HepG2 (cell line): Measurements from ENCODE around the gene CPED1. TPM values are rescaled to one million over a fixed set of nuclear protein-coding genes. Genes with fewer than 3 reads are reported as not detected.

Experiments
- ATAC-seq: fragments of 200-7000 bp; cut with Tn5 transposase; 3 replicates; pipeline ENCODE4 v1.9.1; 2020; ENCODE audit warnings: mild to moderate bottlenecking, moderate library complexity
- BruUV-seq: library from RNA; stranded (reverse); fragments of 400-500 nt; replicated peaks from 2 replicates; lab custom pipeline; 2021; lab: Mats Ljungman, UMichigan
- CTCF ChIA-PET: fragments of 300-600 bp; formaldehyde crosslinking; extraction: SDS; loops from one replicate; lab custom pipeline; 2021; ENCODE audit warnings: low total read pairs, inconsistent platforms, low intra/inter-chr PET ratio; lab: Yijun Ruan, JAX
- POLR2A ChIA-PET: fragments of 350-600 bp; sonication (Branson Sonifier 250); formaldehyde crosslinking; loops from one replicate; lab custom pipeline; 2020; ENCODE audit warnings: antibody characterized with exemption, inconsistent platforms; lab: Yijun Ruan, JAX
- DNase-seq: peaks from one replicate; pipeline ENCODE4 v3.0.0-alpha.2; 2015; ENCODE audit warnings: low spot score
- FAIRE-seq: peaks from 3 replicates; lab custom pipeline; 2011; peaks lifted over from hg19 to GRCh38; lab: Jason Lieb, UNC
- H2AFZ ChIP-seq: one replicate; pipeline ENCODE4 v1.6.1; 2011; ENCODE audit warnings: low read length, inconsistent platforms
- H3K27ac ChIP-seq: fragments of 300-600 bp; 3 replicates; pipeline ENCODE4 v1.8.0; 2011; ENCODE audit warnings: mixed run types, mild to moderate bottlenecking, mixed read lengths, low read length, inconsistent platforms; ENCODE audit not compliant: insufficient read depth; ENCODE audit errors: extremely low read length
- H3K27me3 ChIP-seq, 2 experiments: fragments of 200-600 bp in 1 of 2; 2 replicates in 1 of 2; 3 replicates in 1 of 2; pipeline versions ENCODE4 v1.6.0 to v1.8.0; 2011; ENCODE audit warnings: low read length in 2 of 2, mild to moderate bottlenecking in 2 of 2, moderate library complexity in 2 of 2, inconsistent platforms in 1 of 2; ENCODE audit not compliant: insufficient read depth in 2 of 2, control insufficient read depth in 1 of 2
- H3K36me3 ChIP-seq, 2 experiments: fragments of 200-600 bp in 1 of 2; replicated peaks in 1 of 2; 2 replicates in 1 of 2; 3 replicates in 1 of 2; pipeline versions ENCODE4 v1.5.1 to v1.8.0; 2011; ENCODE audit warnings: low read length in 2 of 2, inconsistent platforms in 1 of 2; ENCODE audit not compliant: insufficient read depth in 2 of 2, control insufficient read depth in 1 of 2
- H3K4me1 ChIP-seq: 2 replicates; pipeline ENCODE4 v1.5.1; 2012; ENCODE audit warnings: low read length, inconsistent platforms; ENCODE audit not compliant: insufficient read depth
- H3K4me2 ChIP-seq: 2 replicates; pipeline ENCODE4 v1.6.0; 2011; ENCODE audit warnings: low read depth, low read length, inconsistent platforms
- H3K4me3 ChIP-seq, 3 experiments: fragments of 200-600 bp in 1 of 3; sonication (generic), shearing (Covaris generic) in 1 of 3; replicated peaks in 1 of 3; 2 replicates each; pipeline ENCODE4 v1.5.1; 2011 to 2016; ENCODE audit warnings: low read length in 3 of 3, inconsistent platforms in 2 of 3, low read depth in 2 of 3, mild to moderate bottlenecking in 2 of 3, control low read depth in 1 of 3, mixed read lengths in 1 of 3; ENCODE audit not compliant: insufficient read depth in 1 of 3
- H3K79me2 ChIP-seq: one replicate; pipeline ENCODE4 v1.6.1; 2011; ENCODE audit warnings: low read length, inconsistent platforms; ENCODE audit not compliant: insufficient read depth
- H3K9ac ChIP-seq: 2 replicates; pipeline ENCODE4 v1.6.0; 2011; ENCODE audit warnings: mild to moderate bottlenecking, low read depth, low read length, inconsistent platforms; ENCODE audit not compliant: insufficient read depth
- H3K9me3 ChIP-seq: 2 replicates; pipeline ENCODE4 v1.5.1; 2012; ENCODE audit warnings: mild to moderate bottlenecking, low read length
- H4K20me1 ChIP-seq: 2 replicates; pipeline ENCODE4 v1.6.0; 2011; ENCODE audit warnings: inconsistent platforms, mild to moderate bottlenecking, low read length, moderate library complexity; ENCODE audit not compliant: insufficient read depth
- FIP1L1 ChIP-seq: fragments of 200-400 bp; formaldehyde crosslinking; IDR thresholded peaks from 2 replicates; pipeline ENCODE4 v1.6.1; 2018; ENCODE audit warnings: low read depth, mild to moderate bottlenecking, low read length, moderate library complexity, borderline replicate concordance; ENCODE audit not compliant: insufficient read depth
- GTF2F1 ChIP-seq: fragments of 150-350 bp; IDR thresholded peaks from 2 replicates; pipeline ENCODE4 v1.6.1; 2014; ENCODE audit warnings: low read length
- U2AF1 ChIP-seq: fragments of 200-400 bp; formaldehyde crosslinking; optimal IDR thresholded peaks from 2 replicates; pipeline ENCODE3; 2017; ENCODE audit warnings: mild to moderate bottlenecking, low read depth, low read length
- ZNF256 ChIP-seq: sonication (generic); formaldehyde crosslinking; conservative IDR thresholded peaks from 2 replicates; pipeline ENCODE4 v1.4.0; 2020; ENCODE audit warnings: missing genetic modification reagents
- ZNF879 ChIP-seq: sonication (generic); formaldehyde crosslinking; IDR thresholded peaks from 2 replicates; pipeline ENCODE4 v1.8.1; 2023; ENCODE audit warnings: missing genetic modification reagents
- in situ Hi-C: cut with HindIII; loops from 2 replicates; pipeline ENCODE4 v1.10.0; 2017; ENCODE audit warnings: low pct_unique_long_range_greater_than_20kb; ENCODE audit not compliant: extremely low pct_ligation_motif_present
- intact Hi-C: fragments of 100-400 bp; cut with micrococcal nuclease; formaldehyde crosslinking; loops from one replicate; pipeline ENCODE4 v1.10.0; 2022; ENCODE audit not compliant: unreplicated experiment
- polyA plus RNA-seq, 8 experiments: library from polyadenylated mRNA; depleted of rRNA in 3 of 8; stranded (reverse) in 7 of 8; unstranded in 1 of 8; fragments of >200 nt; fragmentation: Illumina TruSeq in 4 of 8; extraction: Trizol in 4 of 8; gene quantifications; 2 replicates each; pipeline versions ENCODE4 v1.2.1 to v1.2.3, GENCODE V29; 2011 to 2016; ENCODE audit warnings: low read depth in 4 of 8, missing spikeins in 1 of 8, mixed read lengths in 1 of 8; ENCODE audit not compliant: insufficient read depth in 1 of 8
- total RNA-seq, 5 experiments: library from RNA; depleted of rRNA; stranded (reverse); fragments of >200 nt; fragmentation: Illumina TruSeq; extraction: Trizol; gene quantifications; 2 replicates each; pipeline ENCODE4 v1.2.3, GENCODE V29; 2016; ENCODE audit warnings: low read depth in 1 of 5
- TF ChIP-seq, protein P1 (sequence below): sonication (generic); formaldehyde crosslinking; IDR thresholded peaks from 2 replicates; pipeline ENCODE4 v1.5.0; 2020; ENCODE audit warnings: missing genetic modification reagents
- TF ChIP-seq, protein P2 (sequence below): sonication (generic); formaldehyde crosslinking; IDR thresholded peaks from 2 replicates; pipeline ENCODE4 v1.5.1; 2020; ENCODE audit warnings: missing genetic modification reagents, mild to moderate bottlenecking, borderline replicate concordance
- TF ChIP-seq, protein P3 (sequence below): sonication (generic); formaldehyde crosslinking; IDR thresholded peaks from 2 replicates; pipeline ENCODE4 v1.4.0; 2020; ENCODE audit warnings: missing genetic modification reagents, borderline replicate concordance
- TF ChIP-seq, protein P4 (sequence below): sonication (generic); formaldehyde crosslinking; IDR thresholded peaks from 2 replicates; pipeline ENCODE4 v1.4.0; 2020; ENCODE audit warnings: mild to moderate bottlenecking, missing genetic modification reagents

Gene CPED1
- total and polyA plus RNA-seq, 2 of the 13 experiments (the other 11 are each of a cell fraction or from before 2014, with no cell fraction given), result 11.5 to 27.0 TPM

DNA sequence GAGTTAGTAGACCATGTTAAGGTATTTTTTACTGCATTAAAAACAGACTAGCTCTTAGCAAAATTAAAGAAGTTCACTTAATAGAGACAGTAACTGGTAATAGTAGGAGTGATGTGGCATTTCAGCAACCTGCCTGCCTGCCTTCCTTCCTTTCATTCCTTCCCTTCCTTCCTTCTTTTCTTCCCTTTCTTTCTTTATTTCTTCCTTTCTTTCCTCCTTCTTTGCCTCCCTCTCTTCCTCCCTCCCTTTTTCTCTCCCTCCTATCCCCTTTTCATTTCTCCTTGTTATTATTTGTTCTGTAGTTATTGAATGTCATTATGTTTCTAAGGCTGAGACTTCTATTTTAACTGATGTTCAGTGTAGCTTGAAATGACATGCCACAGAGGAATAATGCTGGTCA, 193.8 kb downstream of the CPED1 start:
- H3K36me3 ChIP-seq, result no peaks in the 10 kb centered on the region
- CTCF ChIA-PET, result no interaction called here
- no peaks in the 10 kb centered on the region for H3K4me1 ChIP-seq
- no peak overlapping the region for H3K4me2 ChIP-seq
- BruUV-seq, result no TSS peak
- H3K27ac ChIP-seq, result no peak overlapping the region
- no peak overlapping the region for H2AFZ ChIP-seq
- no peaks in the 10 kb centered on the region for H4K20me1 ChIP-seq
- intact Hi-C loops, result no loop called here
- no peaks in the 10 kb centered on the region for H3K79me2 ChIP-seq
- no peak for DNase-seq
- POLR2A ChIA-PET, result no interaction called here
- FAIRE-seq, result no peak
- no peak overlapping the region for H3K9ac ChIP-seq
- H3K27me3 ChIP-seq, result no peaks in the 10 kb centered on the region
- no peaks in the 10 kb centered on the region for H3K9me3 ChIP-seq
- in situ Hi-C loops, result no loop called here
- ATAC-seq, result no peak
- no peak overlapping the region for H3K4me3 ChIP-seq
- TF ChIP-seq, protein P1, sequence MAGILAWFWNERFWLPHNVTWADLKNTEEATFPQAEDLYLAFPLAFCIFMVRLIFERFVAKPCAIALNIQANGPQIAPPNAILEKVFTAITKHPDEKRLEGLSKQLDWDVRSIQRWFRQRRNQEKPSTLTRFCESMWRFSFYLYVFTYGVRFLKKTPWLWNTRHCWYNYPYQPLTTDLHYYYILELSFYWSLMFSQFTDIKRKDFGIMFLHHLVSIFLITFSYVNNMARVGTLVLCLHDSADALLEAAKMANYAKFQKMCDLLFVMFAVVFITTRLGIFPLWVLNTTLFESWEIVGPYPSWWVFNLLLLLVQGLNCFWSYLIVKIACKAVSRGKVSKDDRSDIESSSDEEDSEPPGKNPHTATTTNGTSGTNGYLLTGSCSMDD (CRISPR knock-in tag), result no peak
- TF ChIP-seq, protein P2, sequence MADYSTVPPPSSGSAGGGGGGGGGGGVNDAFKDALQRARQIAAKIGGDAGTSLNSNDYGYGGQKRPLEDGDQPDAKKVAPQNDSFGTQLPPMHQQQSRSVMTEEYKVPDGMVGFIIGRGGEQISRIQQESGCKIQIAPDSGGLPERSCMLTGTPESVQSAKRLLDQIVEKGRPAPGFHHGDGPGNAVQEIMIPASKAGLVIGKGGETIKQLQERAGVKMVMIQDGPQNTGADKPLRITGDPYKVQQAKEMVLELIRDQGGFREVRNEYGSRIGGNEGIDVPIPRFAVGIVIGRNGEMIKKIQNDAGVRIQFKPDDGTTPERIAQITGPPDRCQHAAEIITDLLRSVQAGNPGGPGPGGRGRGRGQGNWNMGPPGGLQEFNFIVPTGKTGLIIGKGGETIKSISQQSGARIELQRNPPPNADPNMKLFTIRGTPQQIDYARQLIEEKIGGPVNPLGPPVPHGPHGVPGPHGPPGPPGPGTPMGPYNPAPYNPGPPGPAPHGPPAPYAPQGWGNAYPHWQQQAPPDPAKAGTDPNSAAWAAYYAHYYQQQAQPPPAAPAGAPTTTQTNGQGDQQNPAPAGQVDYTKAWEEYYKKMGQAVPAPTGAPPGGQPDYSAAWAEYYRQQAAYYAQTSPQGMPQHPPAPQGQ, result no peak
- TF ChIP-seq GTF2F1 (no peak), ZNF256 (CRISPR knock-in tag) (no peak), ZNF879 (no peak), FIP1L1 (no peak), U2AF1 (no peak)
- TF ChIP-seq, protein P3, sequence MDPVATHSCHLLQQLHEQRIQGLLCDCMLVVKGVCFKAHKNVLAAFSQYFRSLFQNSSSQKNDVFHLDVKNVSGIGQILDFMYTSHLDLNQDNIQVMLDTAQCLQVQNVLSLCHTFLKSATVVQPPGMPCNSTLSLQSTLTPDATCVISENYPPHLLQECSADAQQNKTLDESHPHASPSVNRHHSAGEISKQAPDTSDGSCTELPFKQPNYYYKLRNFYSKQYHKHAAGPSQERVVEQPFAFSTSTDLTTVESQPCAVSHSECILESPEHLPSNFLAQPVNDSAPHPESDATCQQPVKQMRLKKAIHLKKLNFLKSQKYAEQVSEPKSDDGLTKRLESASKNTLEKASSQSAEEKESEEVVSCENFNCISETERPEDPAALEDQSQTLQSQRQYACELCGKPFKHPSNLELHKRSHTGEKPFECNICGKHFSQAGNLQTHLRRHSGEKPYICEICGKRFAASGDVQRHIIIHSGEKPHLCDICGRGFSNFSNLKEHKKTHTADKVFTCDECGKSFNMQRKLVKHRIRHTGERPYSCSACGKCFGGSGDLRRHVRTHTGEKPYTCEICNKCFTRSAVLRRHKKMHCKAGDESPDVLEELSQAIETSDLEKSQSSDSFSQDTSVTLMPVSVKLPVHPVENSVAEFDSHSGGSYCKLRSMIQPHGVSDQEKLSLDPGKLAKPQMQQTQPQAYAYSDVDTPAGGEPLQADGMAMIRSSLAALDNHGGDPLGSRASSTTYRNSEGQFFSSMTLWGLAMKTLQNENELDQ (CRISPR knock-in tag), result no peak
- TF ChIP-seq, protein P4, sequence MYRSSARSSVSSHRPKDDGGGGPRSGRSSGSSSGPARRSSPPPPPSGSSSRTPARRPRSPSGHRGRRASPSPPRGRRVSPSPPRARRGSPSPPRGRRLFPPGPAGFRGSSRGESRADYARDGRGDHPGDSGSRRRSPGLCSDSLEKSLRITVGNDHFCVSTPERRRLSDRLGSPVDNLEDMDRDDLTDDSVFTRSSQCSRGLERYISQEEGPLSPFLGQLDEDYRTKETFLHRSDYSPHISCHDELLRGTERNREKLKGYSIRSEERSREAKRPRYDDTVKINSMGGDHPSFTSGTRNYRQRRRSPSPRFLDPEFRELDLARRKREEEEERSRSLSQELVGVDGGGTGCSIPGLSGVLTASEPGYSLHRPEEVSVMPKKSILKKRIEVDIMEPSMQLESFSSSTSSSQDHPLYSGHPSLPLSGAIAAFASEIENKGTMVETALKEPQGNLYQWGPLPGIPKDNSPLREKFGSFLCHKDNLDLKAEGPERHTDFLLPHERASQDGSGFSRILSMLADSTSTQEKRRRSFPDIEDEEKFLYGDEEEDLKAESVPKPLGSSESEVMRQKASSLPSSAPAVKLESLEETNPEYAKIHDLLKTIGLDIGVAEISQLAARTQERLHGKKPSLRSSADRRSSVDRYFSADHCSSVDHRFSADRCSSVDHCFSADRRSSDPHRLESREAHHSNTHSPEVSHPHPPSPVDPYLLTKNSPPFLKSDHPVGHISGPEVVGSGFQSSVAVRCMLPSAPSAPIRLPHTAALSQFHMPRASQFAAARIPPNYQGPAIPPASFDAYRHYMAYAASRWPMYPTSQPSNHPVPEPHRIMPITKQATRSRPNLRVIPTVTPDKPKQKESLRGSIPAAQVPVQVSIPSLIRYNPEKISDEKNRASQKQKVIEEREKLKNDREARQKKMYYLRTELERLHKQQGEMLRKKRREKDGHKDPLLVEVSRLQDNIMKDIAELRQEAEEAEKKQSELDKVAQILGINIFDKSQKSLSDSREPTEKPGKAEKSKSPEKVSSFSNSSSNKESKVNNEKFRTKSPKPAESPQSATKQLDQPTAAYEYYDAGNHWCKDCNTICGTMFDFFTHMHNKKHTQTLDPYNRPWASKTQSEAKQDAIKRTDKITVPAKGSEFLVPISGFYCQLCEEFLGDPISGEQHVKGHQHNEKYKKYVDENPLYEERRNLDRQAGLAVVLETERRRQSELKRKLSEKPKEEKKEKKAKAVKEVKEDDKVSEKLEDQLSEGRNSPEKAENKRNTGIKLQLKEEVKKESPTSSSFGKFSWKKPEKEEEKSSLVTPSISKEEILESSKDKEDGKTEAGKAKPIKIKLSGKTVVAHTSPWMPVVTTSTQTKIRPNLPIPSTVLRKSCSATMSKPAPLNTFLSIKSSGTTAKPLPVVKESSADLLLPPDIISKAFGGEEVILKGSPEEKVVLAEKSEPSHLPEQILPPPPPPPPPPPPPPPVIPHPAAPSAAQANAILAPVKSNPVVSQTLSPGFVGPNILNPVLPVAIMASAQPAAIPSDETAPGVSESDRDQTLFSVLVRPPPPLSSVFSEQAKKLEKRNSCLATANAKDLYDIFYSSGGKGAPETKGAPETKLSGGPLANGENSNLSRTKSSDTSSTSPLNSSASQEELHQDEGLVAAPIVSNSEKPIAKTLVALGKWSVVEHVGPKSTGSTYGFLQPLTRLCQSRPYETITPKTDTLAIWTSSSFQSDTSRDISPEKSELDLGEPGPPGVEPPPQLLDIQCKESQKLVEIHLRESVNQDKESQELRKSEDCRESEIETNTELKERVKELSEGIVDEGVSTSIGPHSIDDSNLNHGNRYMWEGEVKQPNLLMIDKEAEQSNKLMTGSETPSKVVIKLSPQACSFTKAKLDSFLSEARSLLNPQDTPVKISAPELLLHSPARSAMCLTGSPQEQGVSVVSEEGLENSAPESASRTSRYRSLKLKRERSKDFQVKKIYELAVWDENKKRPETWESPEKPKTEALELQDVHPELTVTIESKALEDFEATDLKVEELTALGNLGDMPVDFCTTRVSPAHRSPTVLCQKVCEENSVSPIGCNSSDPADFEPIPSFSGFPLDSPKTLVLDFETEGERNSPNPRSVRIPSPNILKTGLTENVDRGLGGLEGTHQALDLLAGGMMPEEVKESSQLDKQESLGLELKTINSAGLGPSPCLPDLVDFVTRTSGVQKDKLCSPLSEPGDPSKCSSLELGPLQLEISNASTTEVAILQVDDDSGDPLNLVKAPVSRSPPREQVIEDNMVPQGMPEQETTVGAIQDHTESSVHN, result no peak
